CD14-positive monocyte (primary cell): ENCODE data around the gene LRRC45. TPM values are rescaled to one million over a fixed set of nuclear protein-coding genes. Genes with fewer than 3 reads are reported as not detected.

Experiments used
- DNase-seq, 3 donors: peaks; one replicate each; pipeline ENCODE4 v3.0.0-alpha.2; 2011 to 2022
- H2AFZ ChIP-seq: 2 replicates; pipeline ENCODE4 v1.6.0; 2012; ENCODE audit warnings: mild to moderate bottlenecking, low read depth, low read length, inconsistent platforms; ENCODE audit not compliant: insufficient read depth, poor library complexity, severe bottlenecking
- H3K27ac ChIP-seq, 2 donors: 1 replicate in 1 of 2; 2 replicates in 1 of 2; pipeline ENCODE4 v1.5.1; 2012 to 2013; ENCODE audit warnings: low read length in 2 of 2, control low read depth in 1 of 2, inconsistent platforms in 1 of 2, low read depth in 1 of 2, mild to moderate bottlenecking in 1 of 2
- H3K27me3 ChIP-seq, 2 donors: one replicate each; pipeline versions ENCODE4 v1.6.0 to v1.6.1; 2011 to 2013; ENCODE audit warnings: low read length in 2 of 2; ENCODE audit not compliant: control insufficient read depth in 2 of 2, insufficient read depth in 2 of 2
- H3K36me3 ChIP-seq, 2 donors: replicated peaks in 1 of 2; 1 replicate in 1 of 2; 2 replicates in 1 of 2; pipeline versions ENCODE4 v1.5.1 to v1.6.1; 2012 to 2013; ENCODE audit warnings: low read length in 2 of 2, control low read depth in 1 of 2, inconsistent platforms in 1 of 2, mild to moderate bottlenecking in 1 of 2; ENCODE audit not compliant: insufficient read depth in 2 of 2, control insufficient read depth in 1 of 2
- H3K4me1 ChIP-seq, 2 donors: 1 replicate in 1 of 2; 2 replicates in 1 of 2; pipeline versions ENCODE4 v1.5.1 to v1.6.1; 2012 to 2013; ENCODE audit warnings: low read length in 2 of 2, control low read depth in 1 of 2, inconsistent platforms in 1 of 2, mild to moderate bottlenecking in 1 of 2, moderate library complexity in 1 of 2; ENCODE audit not compliant: insufficient read depth in 2 of 2, control insufficient read depth in 1 of 2
- H3K4me2 ChIP-seq: replicated peaks from 2 replicates; pipeline ENCODE3; 2012; ENCODE audit warnings: low read length, moderate library complexity, mild to moderate bottlenecking; ENCODE audit not compliant: poor library complexity, severe bottlenecking; ENCODE audit errors: extremely low read depth
- H3K4me3 ChIP-seq, 3 experiments: fragments of 200-600 bp in 1 of 3; sonication (generic) in 1 of 3; replicated peaks in 1 of 3; 1 replicate in 2 of 3; 2 replicates in 1 of 3; pipeline ENCODE4 v1.5.1; 2011 to 2013; ENCODE audit warnings: low read length in 3 of 3, mild to moderate bottlenecking in 3 of 3, control low read depth in 2 of 3, low read depth in 2 of 3, inconsistent platforms in 1 of 3, moderate library complexity in 1 of 3
- H3K79me2 ChIP-seq: 2 replicates; pipeline ENCODE4 v1.6.0; 2012; ENCODE audit warnings: mild to moderate bottlenecking, control low read depth, inconsistent platforms, low read length, moderate library complexity; ENCODE audit not compliant: insufficient read depth
- H3K9ac ChIP-seq: 2 replicates; pipeline ENCODE4 v1.6.0; 2017; ENCODE audit warnings: low read length, mild to moderate bottlenecking; ENCODE audit not compliant: insufficient read depth, poor library complexity, severe bottlenecking
- H3K9me3 ChIP-seq, 2 donors: replicated peaks in 1 of 2; 1 replicate in 1 of 2; 2 replicates in 1 of 2; pipeline versions ENCODE4 v1.5.1 to v1.6.1; 2012 to 2013; ENCODE audit warnings: low read length in 2 of 2, control low read depth in 1 of 2; ENCODE audit not compliant: control insufficient read depth in 1 of 2, insufficient read depth in 1 of 2
- H4K20me1 ChIP-seq: 2 replicates; pipeline ENCODE4 v1.6.0; 2012; ENCODE audit warnings: mild to moderate bottlenecking, low read length, control low read depth, moderate library complexity; ENCODE audit not compliant: insufficient read depth
- H3K27ac Mint-ChIP-seq, 7 donors: one replicate each; pipeline ENCODE4 v1.8.0; 2020; ENCODE audit warnings: mild to moderate bottlenecking in 7 of 7, mixed read lengths in 7 of 7, moderate library complexity in 6 of 7, inconsistent platforms in 2 of 7
- H3K27me3 Mint-ChIP-seq, 3 donors: one replicate each; pipeline ENCODE4 v1.8.0; 2021 to 2022; ENCODE audit warnings: low read depth in 3 of 3, mild to moderate bottlenecking in 3 of 3, mixed read lengths in 3 of 3, moderate library complexity in 3 of 3, inconsistent platforms in 1 of 3
- H3K36me3 Mint-ChIP-seq, 2 donors: one replicate each; pipeline ENCODE4 v1.8.0; 2020; ENCODE audit warnings: mixed read lengths in 2 of 2, inconsistent platforms in 1 of 2, mild to moderate bottlenecking in 1 of 2
- H3K4me1 Mint-ChIP-seq: one replicate; pipeline ENCODE4 v1.8.0; 2020; ENCODE audit warnings: mild to moderate bottlenecking, mixed read lengths
- H3K4me3 Mint-ChIP-seq, 2 donors: one replicate each; pipeline ENCODE4 v1.8.0; 2020; ENCODE audit warnings: mild to moderate bottlenecking in 2 of 2, mixed read lengths in 2 of 2, moderate library complexity in 1 of 2
- H3K9me3 Mint-ChIP-seq, 7 donors: one replicate each; pipeline ENCODE4 v1.8.0; 2020 to 2022; ENCODE audit warnings: mixed read lengths in 7 of 7, mild to moderate bottlenecking in 6 of 7, moderate library complexity in 6 of 7, inconsistent platforms in 2 of 7
- whole genome bisulfite sequencing: methylation state at CpG from one replicate; pipeline ENCODE4 v1.1.5; 2013; ENCODE audit warnings: missing lambda C conversion rate; ENCODE audit not compliant: insufficient coverage; 5-methylcytosine and 5-hydroxymethylcytosine counted together
- intact Hi-C, 2 donors: fragments of 100-400 bp; cut with micrococcal nuclease; formaldehyde crosslinking; loops; one replicate each; pipeline versions ENCODE4 v1.15.0 to v1.15.1; 2023
- polyA plus RNA-seq, 3 donors: library from polyadenylated mRNA; depleted of rRNA in 1 of 3; unstranded in 2 of 3; stranded (reverse) in 1 of 3; fragments of 300-500 nt in 2 of 3; fragments of >200 nt in 1 of 3; fragmentation: Illumina TruSeq in 2 of 3; gene quantifications; 1 replicate in 2 of 3; 2 replicates in 1 of 3; pipeline ENCODE4 v1.2.3, GENCODE V29; 2012 to 2021
- TF ChIP-seq, protein P1 (sequence below): fragments of 200-600 bp; IDR thresholded peaks from one replicate; pipeline ENCODE4 v1.8.0; 2022; ENCODE audit warnings: antibody characterized with exemption, mild to moderate bottlenecking

The LRRC45 gene
- polyA plus RNA-seq, 3 donors: 2.6 to 12.2 (median 3.4) TPM

DNA sequence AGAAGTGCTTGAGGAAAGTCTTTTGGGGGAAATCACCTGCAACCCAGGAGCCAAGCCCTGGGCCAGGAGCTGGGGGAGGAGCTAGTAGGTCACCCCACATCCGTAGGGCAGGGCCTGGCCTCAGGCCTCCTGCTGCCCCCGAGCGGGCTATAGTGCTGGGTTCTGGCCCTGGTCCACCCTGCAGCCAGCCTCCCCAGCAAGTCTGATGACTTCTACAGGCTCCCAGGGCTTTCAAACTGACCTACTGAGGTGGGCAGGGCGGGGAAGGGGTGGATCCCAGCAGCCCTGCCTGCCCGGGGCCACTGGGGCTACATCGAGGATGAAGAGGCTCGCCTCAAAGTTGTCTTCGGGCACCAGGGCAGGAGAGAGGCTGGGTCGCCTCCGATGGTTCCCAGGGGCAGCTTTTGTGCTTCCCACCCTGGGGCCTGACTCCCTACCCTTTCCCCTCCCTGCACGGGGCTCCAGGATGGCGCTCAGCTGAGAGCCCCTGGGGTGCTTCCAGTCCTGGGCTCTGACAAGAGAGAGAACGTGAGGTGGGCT is 5.4 kb upstream of the LRRC45 start:
- Histone ChIP-seq H3K4me3 (no peak overlapping the region), H3K4me2 (no peak overlapping the region), H3K36me3 (peaks cover 5 to 17% of the 10 kb centered on the region in 2 donors), H3K79me2 (peaks cover 24% of the 10 kb centered on the region), H3K27ac (no peak overlapping the region), H3K4me1 (peaks cover 15 to 18% of the 10 kb centered on the region in 2 donors), H4K20me1 (peaks cover 32% of the 10 kb centered on the region), H3K9ac (no peak overlapping the region), H3K9me3 (no peaks in the 10 kb centered on the region), H2AFZ (no peak overlapping the region), H3K27me3 (no peaks in the 10 kb centered on the region)
- H3K4me1 Mint-ChIP-seq: peaks cover 14% of the 10 kb centered on the region
- intact Hi-C loops: no loop called here
- no peak for DNase-seq
- peaks cover 0 to 1% (median 0%) of the 10 kb centered on the region in 3 donors for H3K27me3 Mint-ChIP-seq
- TF ChIP-seq, protein P1, sequence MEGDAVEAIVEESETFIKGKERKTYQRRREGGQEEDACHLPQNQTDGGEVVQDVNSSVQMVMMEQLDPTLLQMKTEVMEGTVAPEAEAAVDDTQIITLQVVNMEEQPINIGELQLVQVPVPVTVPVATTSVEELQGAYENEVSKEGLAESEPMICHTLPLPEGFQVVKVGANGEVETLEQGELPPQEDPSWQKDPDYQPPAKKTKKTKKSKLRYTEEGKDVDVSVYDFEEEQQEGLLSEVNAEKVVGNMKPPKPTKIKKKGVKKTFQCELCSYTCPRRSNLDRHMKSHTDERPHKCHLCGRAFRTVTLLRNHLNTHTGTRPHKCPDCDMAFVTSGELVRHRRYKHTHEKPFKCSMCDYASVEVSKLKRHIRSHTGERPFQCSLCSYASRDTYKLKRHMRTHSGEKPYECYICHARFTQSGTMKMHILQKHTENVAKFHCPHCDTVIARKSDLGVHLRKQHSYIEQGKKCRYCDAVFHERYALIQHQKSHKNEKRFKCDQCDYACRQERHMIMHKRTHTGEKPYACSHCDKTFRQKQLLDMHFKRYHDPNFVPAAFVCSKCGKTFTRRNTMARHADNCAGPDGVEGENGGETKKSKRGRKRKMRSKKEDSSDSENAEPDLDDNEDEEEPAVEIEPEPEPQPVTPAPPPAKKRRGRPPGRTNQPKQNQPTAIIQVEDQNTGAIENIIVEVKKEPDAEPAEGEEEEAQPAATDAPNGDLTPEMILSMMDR: no peak
- no peaks in the 10 kb centered on the region for H3K9me3 Mint-ChIP-seq
- peaks cover 6 to 17% of the 10 kb centered on the region in 2 donors for H3K36me3 Mint-ChIP-seq
- no peak overlapping the region for H3K27ac Mint-ChIP-seq
- no peak overlapping the region for H3K4me3 Mint-ChIP-seq
- 88% methylated on average over 8 of the region's 13 CpGs for WGBS

DNA sequence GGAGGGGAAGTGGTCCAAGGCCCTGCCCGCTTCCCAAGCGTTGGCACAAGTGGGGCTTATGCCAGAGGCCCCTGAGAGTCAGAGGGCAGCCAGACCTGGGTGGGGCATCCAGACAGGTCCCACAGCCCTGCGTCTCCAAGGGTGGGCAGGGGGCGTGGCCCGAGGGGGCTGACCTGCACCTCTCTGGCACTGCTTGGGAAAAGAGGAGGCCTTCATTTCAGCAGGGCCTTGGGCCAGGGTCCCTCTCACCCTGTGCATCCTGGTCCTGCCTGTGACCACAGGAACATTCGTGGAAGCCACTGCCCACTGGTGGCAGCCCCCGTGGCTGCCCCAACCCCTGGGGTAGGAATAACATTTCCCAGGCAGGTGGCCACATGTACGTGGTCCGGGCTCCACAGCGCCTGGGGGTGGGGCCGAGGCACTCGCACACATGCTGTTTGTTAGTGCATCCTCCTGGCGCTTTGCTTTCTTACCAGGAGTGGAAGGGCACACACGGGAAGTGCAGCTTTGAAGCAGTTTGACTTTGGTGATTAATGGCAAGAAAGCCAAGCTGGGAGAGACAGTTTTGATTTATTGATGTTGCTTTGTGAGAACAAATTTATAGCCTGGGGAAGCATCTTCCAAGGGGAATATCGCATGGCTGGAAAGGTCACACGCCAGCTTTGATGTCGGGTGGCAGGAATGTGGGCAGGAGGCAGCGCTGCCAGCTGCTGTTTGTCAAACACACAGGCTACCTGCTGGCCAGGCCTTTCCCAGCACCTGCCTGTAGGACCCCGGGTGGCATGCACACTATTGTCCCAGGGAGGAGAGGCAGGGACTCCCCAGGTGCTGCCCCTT is 4.7 kb upstream of the LRRC45 start:
- Histone ChIP-seq H3K4me1 (peaks cover 15 to 19% of the 10 kb centered on the region in 2 donors), H2AFZ (no peak overlapping the region), H3K79me2 (peaks cover 25% of the 10 kb centered on the region), H3K9me3 (no peaks in the 10 kb centered on the region), H3K4me2 (no peak overlapping the region), H3K4me3 (no peak overlapping the region), H3K36me3 (peaks cover 5 to 17% of the 10 kb centered on the region in 2 donors), H3K27ac (no peak overlapping the region), H4K20me1 (peaks cover 32% of the 10 kb centered on the region), H3K27me3 (no peaks in the 10 kb centered on the region), H3K9ac (no peak overlapping the region)
- Mint-ChIP-seq H3K4me1 (peaks cover 14% of the 10 kb centered on the region), H3K36me3 (peaks cover 6 to 15% of the 10 kb centered on the region in 2 donors), H3K9me3 (no peaks in the 10 kb centered on the region), H3K4me3 (no peak overlapping the region), H3K27ac (peak overlapping the region in 1 of 7 donors; percentile 27), H3K27me3 (peaks cover 0 to 1% (median 0%) of the 10 kb centered on the region in 3 donors)
- TF ChIP-seq, protein P1: no peak
- WGBS: 85% methylated on average over 18 of the region's 19 CpGs
- intact Hi-C loops: no loop called here
- DNase-seq: no peak
